ENCODE data around the gene OSBPL8. TPM values are rescaled to one million over a fixed set of nuclear protein-coding genes. Genes with fewer than 3 reads are reported as not detected.

OSBPL8 gene, protein sequence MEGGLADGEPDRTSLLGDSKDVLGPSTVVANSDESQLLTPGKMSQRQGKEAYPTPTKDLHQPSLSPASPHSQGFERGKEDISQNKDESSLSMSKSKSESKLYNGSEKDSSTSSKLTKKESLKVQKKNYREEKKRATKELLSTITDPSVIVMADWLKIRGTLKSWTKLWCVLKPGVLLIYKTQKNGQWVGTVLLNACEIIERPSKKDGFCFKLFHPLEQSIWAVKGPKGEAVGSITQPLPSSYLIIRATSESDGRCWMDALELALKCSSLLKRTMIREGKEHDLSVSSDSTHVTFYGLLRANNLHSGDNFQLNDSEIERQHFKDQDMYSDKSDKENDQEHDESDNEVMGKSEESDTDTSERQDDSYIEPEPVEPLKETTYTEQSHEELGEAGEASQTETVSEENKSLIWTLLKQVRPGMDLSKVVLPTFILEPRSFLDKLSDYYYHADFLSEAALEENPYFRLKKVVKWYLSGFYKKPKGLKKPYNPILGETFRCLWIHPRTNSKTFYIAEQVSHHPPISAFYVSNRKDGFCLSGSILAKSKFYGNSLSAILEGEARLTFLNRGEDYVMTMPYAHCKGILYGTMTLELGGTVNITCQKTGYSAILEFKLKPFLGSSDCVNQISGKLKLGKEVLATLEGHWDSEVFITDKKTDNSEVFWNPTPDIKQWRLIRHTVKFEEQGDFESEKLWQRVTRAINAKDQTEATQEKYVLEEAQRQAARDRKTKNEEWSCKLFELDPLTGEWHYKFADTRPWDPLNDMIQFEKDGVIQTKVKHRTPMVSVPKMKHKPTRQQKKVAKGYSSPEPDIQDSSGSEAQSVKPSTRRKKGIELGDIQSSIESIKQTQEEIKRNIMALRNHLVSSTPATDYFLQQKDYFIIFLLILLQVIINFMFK
- total RNA-seq, result 52.1 and 55.6 TPM in 2 replicates

GRCh38 chr12:76559400-76560085, at the start of gene OSBPL8:
TSS of gene OSBPL8 (minus strand) at chr12:76559771. CDS start at chr12:76487551, 72,220 bp downstream.

DNA sequence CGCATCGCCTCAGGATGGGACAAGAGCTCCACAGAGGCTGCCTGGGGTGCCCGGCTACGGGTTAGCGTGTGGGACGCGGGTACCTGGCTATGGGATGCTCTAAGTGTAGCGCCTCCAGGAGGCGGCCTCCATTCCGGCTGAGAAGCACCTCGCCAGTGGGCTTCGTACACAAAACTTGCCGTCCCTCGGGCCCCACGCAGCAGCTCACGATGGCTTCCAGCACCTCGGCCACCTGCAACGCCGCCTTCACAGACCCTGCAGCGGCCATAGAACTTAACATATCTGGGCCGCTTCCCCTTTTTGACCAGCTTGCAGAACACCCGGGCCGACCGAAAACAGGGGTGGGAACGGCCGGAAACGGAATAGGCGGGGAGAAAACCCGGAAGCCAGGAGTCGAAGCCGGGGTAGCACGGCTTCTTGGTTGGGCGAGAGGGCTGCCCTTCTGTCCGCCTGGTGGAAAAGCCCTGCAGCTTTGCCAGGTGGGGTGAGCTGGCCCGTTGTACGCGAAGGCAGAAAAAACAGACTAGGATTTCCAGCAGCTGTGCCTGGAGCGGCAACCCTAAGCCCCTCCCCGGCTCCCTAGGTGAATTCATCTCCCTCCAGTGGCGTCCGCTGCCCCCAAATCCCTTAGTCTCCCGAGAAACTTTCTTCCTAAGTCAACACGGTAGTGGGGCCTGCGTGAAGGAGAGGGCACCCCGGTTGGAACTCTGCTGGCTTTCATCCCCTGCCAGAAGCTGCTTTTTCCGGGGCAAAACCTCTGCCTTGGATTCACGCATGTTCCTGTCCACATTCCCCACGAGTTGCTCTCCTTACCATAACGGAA, 211.3 kb downstream of the OSBPL8 start, which contains the start of gene BBS10:
TSS of gene BBS10 (minus strand) at position 337 of the 823 bp plus-strand sequence. CDS start at position 280, 57 bp downstream.

Other genes with a start within 250 kb of the OSBPL8 start
- gene BBS10, start 211.4 kb downstream of the OSBPL8 start, total RNA-seq, result 7.5 TPM in 2 replicates
- gene ZDHHC17, start 204.3 kb upstream of the OSBPL8 start, total RNA-seq, result 15.3 and 26.7 TPM in 2 replicates

All from tracheal epithelial cell (primary cell).